Loucy (cell line): ENCODE results near the gene STXBP2.

Source experiments
- CTCF ChIP-seq: fragments of 200-600 bp; sonication (generic); conservative IDR thresholded peaks from 2 replicates; pipeline ENCODE4 v1.5.1; 2014; ENCODE audit warnings: mild to moderate bottlenecking, antibody characterized with exemption, low read length
- EZH2phosphoT487 ChIP-seq: fragments of 200-600 bp; IDR thresholded peaks from 2 replicates; pipeline ENCODE4 v1.6.1; 2018; ENCODE audit warnings: antibody characterized with exemption, mild to moderate bottlenecking, moderate library complexity, borderline replicate concordance

GRCh38 chr19:7670150-7670783, 33.4 kb downstream of the STXBP2 start:
- TF ChIP-seq CTCF (no peak), EZH2phosphoT487 (no peak)
